ENCODE measurements around the gene ANGPTL8. TPM values are rescaled to one million over a fixed set of nuclear protein-coding genes. Genes with fewer than 3 reads are reported as not detected.

The ANGPTL8 gene
- total RNA-seq, 6 donors from 2014 or later = 5.2 TPM; not detected in 5

- WGBS, 2 donors = 86 to 88% methylated on average over 5 of the region's 5 CpGs
- Histone ChIP-seq H3K36me3 (peaks cover 0 to 59% (median 15%) of the 10 kb centered on the region in 4 donors), H3K27ac (peak overlapping the region in 2 of 4 donors; percentile 8 to 92), H3K4me1 (peaks cover 44 to 55% (median 48%) of the 10 kb centered on the region in 4 donors), H3K4me3 (no peak overlapping the region), H3K27me3 (no peaks in the 10 kb centered on the region), H3K9me3 (no peaks in the 10 kb centered on the region)
- ATAC-seq (ENCODE audit: low FRiP score in 2 of 2) = no peak
- TF ChIP-seq EP300 (IDR thresholded peaks at IDR 0.05) = no peak
- no peak for TF ChIP-seq CTCF (IDR thresholded peaks at IDR 0.05)
- no peak for TF ChIP-seq POLR2A (IDR thresholded peaks at IDR 0.05)
- TF ChIP-seq POLR2AphosphoS5 (IDR thresholded peaks at IDR 0.05) = no peak
- DNase-seq = no peak
Measured at GRCh38 chr19:11199517-11199916, 39.9 kb upstream of the ANGPTL8 start.

DNA sequence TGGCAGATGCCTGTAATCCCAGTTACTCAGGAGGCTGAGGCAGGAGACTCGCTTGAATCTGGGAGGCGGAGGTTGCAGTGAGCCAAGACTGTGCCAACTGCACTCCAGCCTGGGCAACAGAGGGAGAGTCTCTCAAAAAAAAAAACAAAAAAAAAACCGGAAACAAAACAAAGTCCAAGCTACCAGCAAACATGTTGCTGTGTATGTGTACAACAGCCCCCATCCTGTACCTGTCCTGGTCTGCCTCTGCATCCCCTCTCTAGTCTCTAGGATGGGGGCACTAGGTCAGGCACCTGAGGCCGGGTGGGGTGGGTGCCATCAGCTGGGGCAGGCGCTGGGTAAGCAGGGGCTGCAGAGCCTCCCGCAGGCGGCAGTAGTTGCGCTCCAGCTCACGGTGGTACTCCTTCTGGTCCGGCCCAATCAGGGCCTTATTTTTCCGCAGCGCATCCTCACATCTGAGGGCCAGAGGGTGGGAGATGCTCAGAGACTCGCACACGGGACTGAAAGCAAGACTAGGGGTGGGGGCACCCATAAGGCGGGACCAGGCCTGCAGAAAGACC lies 39.3 kb upstream of the ANGPTL8 start:
- no peak overlapping the region for H3K4me3 ChIP-seq
- no peaks in the 10 kb centered on the region for H3K9me3 ChIP-seq
- peak overlapping the region in 2 of 4 donors; percentile 8 to 18 for H3K27ac ChIP-seq
- no peak for TF ChIP-seq POLR2A (IDR thresholded peaks at IDR 0.05)
- no peak for TF ChIP-seq POLR2AphosphoS5 (IDR thresholded peaks at IDR 0.05)
- no peak for TF ChIP-seq EP300 (IDR thresholded peaks at IDR 0.05)
- TF ChIP-seq CTCF (IDR thresholded peaks at IDR 0.05) = no peak
- DNase-seq (no peak), ATAC-seq (ENCODE audit: low FRiP score in 2 of 2) (no peak)
- peaks cover 38 to 50% (median 45%) of the 10 kb centered on the region in 4 donors for H3K4me1 ChIP-seq
- H3K36me3 ChIP-seq = peaks cover 0 to 63% (median 15%) of the 10 kb centered on the region in 4 donors
- WGBS, 2 donors = 92 to 93% methylated on average over 15 of the region's 15 CpGs
- H3K27me3 ChIP-seq = no peaks in the 10 kb centered on the region

- Histone ChIP-seq H3K4me1 (peaks cover 30 to 42% (median 37%) of the 10 kb centered on the region in 4 donors), H3K9me3 (no peaks in the 10 kb centered on the region), H3K27ac (peak overlapping the region in 2 of 4 donors; percentile 79 to 85), H3K4me3 (no peak overlapping the region), H3K36me3 (peaks cover 0 to 65% (median 15%) of the 10 kb centered on the region in 4 donors), H3K27me3 (no peaks in the 10 kb centered on the region)
- TF ChIP-seq POLR2AphosphoS5 (IDR thresholded peaks at IDR 0.05) = no peak
- TF ChIP-seq POLR2A (IDR thresholded peaks at IDR 0.05) = no peak
- TF ChIP-seq EP300 (IDR thresholded peaks at IDR 0.05) = no peak
- no peak for TF ChIP-seq CTCF (IDR thresholded peaks at IDR 0.05)
- WGBS, 2 donors = 93% methylated on average over 3 of the region's 9 CpGs; no CpG with 5 or more reads in 1 of the 2 donors
- ATAC-seq (ENCODE audit: low FRiP score in 2 of 2) (no peak), DNase-seq (no peak)
Measured at GRCh38 chr19:11200931-11201330, 38.5 kb upstream of the ANGPTL8 start.

DNA sequence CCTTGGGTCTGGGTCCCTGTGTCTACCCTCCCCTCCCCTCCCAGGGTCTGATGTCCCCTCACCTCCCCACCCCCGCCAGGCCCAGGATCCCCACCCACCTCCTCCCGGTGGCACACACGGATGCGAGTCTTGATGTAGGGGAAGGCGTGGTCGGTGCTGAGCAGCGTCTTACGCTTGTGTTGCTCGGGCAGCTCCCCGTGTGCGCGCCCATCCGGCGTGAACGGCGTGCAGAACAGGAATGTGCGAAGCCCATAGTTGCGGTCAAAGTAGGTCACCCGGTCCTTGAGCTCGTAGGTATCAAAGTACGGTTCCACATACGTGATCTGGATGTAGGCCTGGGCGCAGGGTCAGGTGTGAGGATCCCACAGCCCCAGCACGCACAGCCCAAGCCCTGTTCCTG lies 37.6 kb upstream of the ANGPTL8 start:
- TF ChIP-seq POLR2A (IDR thresholded peaks at IDR 0.05) (no peak), POLR2AphosphoS5 (IDR thresholded peaks at IDR 0.05) (no peak), EP300 (IDR thresholded peaks at IDR 0.05) (no peak), CTCF (IDR thresholded peaks at IDR 0.05) (no peak)
- DNase-seq = no peak
- ATAC-seq (ENCODE audit: low FRiP score in 2 of 2) = no peak
- Histone ChIP-seq H3K36me3 (peaks cover 0 to 74% (median 16%) of the 10 kb centered on the region in 4 donors), H3K4me1 (peaks cover 21 to 33% (median 28%) of the 10 kb centered on the region in 4 donors), H3K4me3 (no peak overlapping the region), H3K27me3 (no peaks in the 10 kb centered on the region), H3K9me3 (no peaks in the 10 kb centered on the region), H3K27ac (peak overlapping the region in 3 of 4 donors; percentile 79 to 85 (median 85))
- WGBS, 2 donors = 95 to 97% methylated on average over 15 to 24 of the region's 24 CpGs
